Measurements from ENCODE around the gene SPTLC2. TPM values are rescaled to one million over a fixed set of nuclear protein-coding genes. Genes with fewer than 3 reads are reported as not detected.

SPTLC2 gene
- total RNA-seq, 4 donors from 2014 or later: 18.9 to 24.6 (median 22.8) TPM

GRCh38 chr14:77579065-77579464 is 37.4 kb downstream of the SPTLC2 start:
- no peak overlapping the region for H3K4me3 ChIP-seq

GRCh38 chr14:77574446-77575115 is 41.9 kb downstream of the SPTLC2 start:
- TF ChIP-seq EP300 (IDR thresholded peaks at IDR 0.05) (no peak), POLR2A (IDR thresholded peaks at IDR 0.05) (no peak), CTCF (IDR thresholded peaks at IDR 0.05) (no peak), POLR2AphosphoS5 (IDR thresholded peaks at IDR 0.05) (no peak)

More at GRCh38 chr14:77579065-77579464, 37.4 kb downstream of the SPTLC2 start:
- no peak for TF ChIP-seq POLR2A (IDR thresholded peaks at IDR 0.05)
- TF ChIP-seq POLR2AphosphoS5 (IDR thresholded peaks at IDR 0.05): no peak
- TF ChIP-seq CTCF (IDR thresholded peaks at IDR 0.05): no peak
- TF ChIP-seq EP300 (IDR thresholded peaks at IDR 0.05): no peak
- H3K27ac ChIP-seq: no peak overlapping the region
- 51% methylated on average over 2 of the region's 2 CpGs for WGBS
- H3K4me1 ChIP-seq: peaks cover 31% of the 10 kb centered on the region
- no peaks in the 10 kb centered on the region for H3K27me3 ChIP-seq
- no peaks in the 10 kb centered on the region for H3K9me3 ChIP-seq
- peaks cover 10% of the 10 kb centered on the region for H3K36me3 ChIP-seq
- no peak for DNase-seq (ENCODE audit: low spot score in 2 of 2)

GRCh38 chr14:77573964-77574363 is 42.5 kb downstream of the SPTLC2 start:
- DNase-seq (ENCODE audit: low spot score in 2 of 2): no peak
- whole genome bisulfite sequencing: 96% methylated on average over 3 of the region's 3 CpGs
- no peaks in the 10 kb centered on the region for H3K9me3 ChIP-seq
- peaks cover 5% of the 10 kb centered on the region for H3K4me1 ChIP-seq
- H3K4me3 ChIP-seq: no peak overlapping the region
- TF ChIP-seq CTCF (IDR thresholded peaks at IDR 0.05): no peak
- TF ChIP-seq POLR2AphosphoS5 (IDR thresholded peaks at IDR 0.05): no peak
- no peak for TF ChIP-seq POLR2A (IDR thresholded peaks at IDR 0.05)
- no peak for TF ChIP-seq EP300 (IDR thresholded peaks at IDR 0.05)
- H3K27me3 ChIP-seq: no peaks in the 10 kb centered on the region
- H3K27ac ChIP-seq: no peak overlapping the region
- H3K36me3 ChIP-seq: peaks cover 15% of the 10 kb centered on the region

More at GRCh38 chr14:77574446-77575115, 41.9 kb downstream of the SPTLC2 start:
- peaks cover 15% of the 10 kb centered on the region for H3K36me3 ChIP-seq
- 62% methylated on average over 4 of the region's 4 CpGs for WGBS
- peaks cover 11% of the 10 kb centered on the region for H3K4me1 ChIP-seq
- DNase-seq (ENCODE audit: low spot score in 2 of 2): no peak
- H3K9me3 ChIP-seq: no peaks in the 10 kb centered on the region
- H3K27ac ChIP-seq: no peak overlapping the region
- H3K27me3 ChIP-seq: no peaks in the 10 kb centered on the region
- H3K4me3 ChIP-seq: no peak overlapping the region

GRCh38 chr14:77570706-77571268 is 45.6 kb downstream of the SPTLC2 start:
- H3K4me1 ChIP-seq: peaks cover 5% of the 10 kb centered on the region
- H3K9me3 ChIP-seq: no peaks in the 10 kb centered on the region
- H3K27ac ChIP-seq: no peak overlapping the region
- no peaks in the 10 kb centered on the region for H3K27me3 ChIP-seq
- peaks cover 19% of the 10 kb centered on the region for H3K36me3 ChIP-seq
- no peak for DNase-seq (ENCODE audit: low spot score in 2 of 2)
- TF ChIP-seq POLR2A (IDR thresholded peaks at IDR 0.05): no peak
- no peak for TF ChIP-seq CTCF (IDR thresholded peaks at IDR 0.05)
- TF ChIP-seq EP300 (IDR thresholded peaks at IDR 0.05): no peak
- no peak for TF ChIP-seq POLR2AphosphoS5 (IDR thresholded peaks at IDR 0.05)
- no peak overlapping the region for H3K4me3 ChIP-seq
- WGBS: 75% methylated on average over 6 of the region's 6 CpGs

DNA sequence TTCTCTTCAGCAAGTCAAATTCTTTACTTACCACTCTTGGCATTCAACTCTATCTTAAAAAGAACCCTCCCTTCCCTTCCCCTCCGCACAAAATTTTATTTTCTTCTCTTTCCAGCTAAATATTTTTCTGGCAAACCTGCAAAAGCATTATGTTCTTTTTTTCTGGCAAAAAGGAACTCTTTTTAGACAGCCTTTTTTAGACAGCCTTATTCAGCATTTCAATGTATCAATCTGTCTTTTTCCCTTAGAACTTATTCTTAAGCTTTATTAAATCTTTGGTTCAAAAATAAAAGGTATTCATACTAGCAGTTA is 50.5 kb downstream of the SPTLC2 start:
- WGBS: 39% methylated on average over 1 of the region's 1 CpG
- no peak for DNase-seq (ENCODE audit: low spot score in 2 of 2)
- no peaks in the 10 kb centered on the region for H3K9me3 ChIP-seq
- peaks cover 5% of the 10 kb centered on the region for H3K4me1 ChIP-seq
- peak overlapping the region; percentile 27 for H3K27ac ChIP-seq
- no peaks in the 10 kb centered on the region for H3K27me3 ChIP-seq
- TF ChIP-seq CTCF (IDR thresholded peaks at IDR 0.05) (no peak), POLR2AphosphoS5 (IDR thresholded peaks at IDR 0.05) (no peak), EP300 (IDR thresholded peaks at IDR 0.05) (no peak), POLR2A (IDR thresholded peaks at IDR 0.05) (no peak)
- H3K36me3 ChIP-seq: peaks cover 17% of the 10 kb centered on the region
- H3K4me3 ChIP-seq: no peak overlapping the region

Measured in suprapubic skin (tissue), 4 donors.